ENCODE measurements around the gene CHAT.

The CHAT gene

DNA sequence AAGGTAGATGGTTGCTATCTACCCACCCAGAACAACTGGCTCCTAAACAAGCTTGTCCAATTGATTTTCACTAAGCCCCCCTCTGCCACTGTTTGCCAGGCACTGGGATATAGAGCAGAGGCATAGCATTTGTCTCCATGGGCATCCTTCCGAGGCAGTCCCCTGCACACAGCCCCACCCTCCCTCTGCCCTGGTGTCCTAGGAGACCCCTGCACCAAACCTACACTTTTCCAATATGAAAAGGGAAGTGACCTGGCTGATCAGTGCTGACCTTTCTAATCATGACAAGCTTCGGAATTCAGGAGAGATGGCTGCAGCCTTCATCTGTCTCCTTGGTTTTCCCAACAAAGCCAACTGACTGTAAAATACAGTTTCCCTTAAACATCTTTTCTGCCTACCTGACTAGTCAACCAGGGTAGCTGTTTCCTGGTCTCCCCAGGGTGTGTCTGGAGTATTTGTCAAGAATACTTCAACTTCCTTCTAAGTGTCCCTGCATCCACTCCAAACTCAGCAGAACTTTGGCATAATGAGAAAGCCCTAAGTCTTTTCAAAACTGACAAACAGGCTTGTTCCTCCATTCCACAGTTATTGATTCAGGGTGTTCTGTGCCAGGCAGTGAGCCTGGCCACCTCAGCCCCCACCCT, 11.3 kb upstream of the CHAT start:
- TF ChIP-seq, protein P1, sequence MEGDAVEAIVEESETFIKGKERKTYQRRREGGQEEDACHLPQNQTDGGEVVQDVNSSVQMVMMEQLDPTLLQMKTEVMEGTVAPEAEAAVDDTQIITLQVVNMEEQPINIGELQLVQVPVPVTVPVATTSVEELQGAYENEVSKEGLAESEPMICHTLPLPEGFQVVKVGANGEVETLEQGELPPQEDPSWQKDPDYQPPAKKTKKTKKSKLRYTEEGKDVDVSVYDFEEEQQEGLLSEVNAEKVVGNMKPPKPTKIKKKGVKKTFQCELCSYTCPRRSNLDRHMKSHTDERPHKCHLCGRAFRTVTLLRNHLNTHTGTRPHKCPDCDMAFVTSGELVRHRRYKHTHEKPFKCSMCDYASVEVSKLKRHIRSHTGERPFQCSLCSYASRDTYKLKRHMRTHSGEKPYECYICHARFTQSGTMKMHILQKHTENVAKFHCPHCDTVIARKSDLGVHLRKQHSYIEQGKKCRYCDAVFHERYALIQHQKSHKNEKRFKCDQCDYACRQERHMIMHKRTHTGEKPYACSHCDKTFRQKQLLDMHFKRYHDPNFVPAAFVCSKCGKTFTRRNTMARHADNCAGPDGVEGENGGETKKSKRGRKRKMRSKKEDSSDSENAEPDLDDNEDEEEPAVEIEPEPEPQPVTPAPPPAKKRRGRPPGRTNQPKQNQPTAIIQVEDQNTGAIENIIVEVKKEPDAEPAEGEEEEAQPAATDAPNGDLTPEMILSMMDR (IDR thresholded peaks at IDR 0.05; ENCODE audit: low read depth, low read length): no peak
- Histone ChIP-seq H3K27me3 (no peaks in the 10 kb centered on the region), H3K9me3 (no peaks in the 10 kb centered on the region), H3K4me1 (peaks cover 18% of the 10 kb centered on the region), H3K4me3 (ENCODE audit: low read depth, low read length) (no peak overlapping the region), H3K36me3 (no peaks in the 10 kb centered on the region)
- no peak for DNase-seq

DNA sequence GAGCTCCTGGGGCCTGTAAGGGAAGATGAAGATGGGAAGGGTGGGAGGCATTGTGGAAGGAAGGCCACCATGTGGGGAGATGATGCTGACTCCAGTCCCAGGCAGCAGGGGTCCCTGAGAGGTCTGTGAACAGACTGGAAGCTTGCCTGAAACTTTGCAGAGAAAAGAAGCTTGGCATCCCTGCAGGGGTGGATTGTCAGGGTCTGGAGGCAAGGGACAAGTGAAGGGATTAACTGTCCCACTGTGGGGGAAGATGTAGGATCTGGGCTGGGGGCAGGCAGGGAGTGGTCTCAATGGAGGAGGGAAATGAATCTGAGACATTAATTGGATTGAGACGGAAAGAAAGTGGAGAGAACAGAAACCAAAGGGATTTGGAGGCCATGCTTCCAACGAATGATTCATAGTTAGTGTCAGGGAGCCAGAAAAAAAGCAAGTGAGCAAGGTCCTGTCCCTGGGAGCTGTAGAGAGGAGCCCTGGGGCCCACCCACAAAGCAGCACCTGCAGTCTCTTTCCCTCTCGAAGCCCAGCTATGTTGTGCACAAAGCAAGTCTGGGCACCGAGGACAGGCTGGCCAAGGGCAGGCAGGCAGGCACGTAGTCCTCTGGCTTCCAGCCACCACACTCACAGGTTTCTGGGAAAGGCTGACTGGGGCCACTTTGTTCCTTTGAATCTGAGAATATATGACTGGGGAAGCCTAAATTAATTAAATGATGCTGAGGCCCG, 8.5 kb upstream of the CHAT start:
- peak; percentile 49 for DNase-seq
- H3K4me3 ChIP-seq (ENCODE audit: low read depth, low read length): no peak overlapping the region
- H3K4me1 ChIP-seq: peaks cover 21% of the 10 kb centered on the region
- H3K27me3 ChIP-seq: peaks cover 1% of the 10 kb centered on the region; the same call in 1 of the 2 replicates
- H3K36me3 ChIP-seq: no peaks in the 10 kb centered on the region
- no peaks in the 10 kb centered on the region for H3K9me3 ChIP-seq
- TF ChIP-seq, protein P1 (IDR thresholded peaks at IDR 0.05; ENCODE audit: low read depth, low read length): no peak

GRCh38 chr10:49605939-49606509, 7.8 kb upstream of the CHAT start:
- TF ChIP-seq, protein P1 (IDR thresholded peaks at IDR 0.05; ENCODE audit: low read depth, low read length): no peak
- H3K27me3 ChIP-seq: peaks cover 6% of the 10 kb centered on the region; the same call in 1 of the 2 replicates
- peaks cover 21% of the 10 kb centered on the region for H3K4me1 ChIP-seq
- no peaks in the 10 kb centered on the region for H3K9me3 ChIP-seq
- no peak overlapping the region for H3K4me3 ChIP-seq (ENCODE audit: low read depth, low read length)
- DNase-seq: no peak
- no peaks in the 10 kb centered on the region for H3K36me3 ChIP-seq

GRCh38 chr10:49606981-49607535, 6.8 kb upstream of the CHAT start:
- H3K9me3 ChIP-seq: no peaks in the 10 kb centered on the region
- DNase-seq: no peak
- H3K27me3 ChIP-seq: peaks cover 6% of the 10 kb centered on the region; the same call in 1 of the 2 replicates
- no peak overlapping the region for H3K4me3 ChIP-seq (ENCODE audit: low read depth, low read length)
- TF ChIP-seq, protein P1 (IDR thresholded peaks at IDR 0.05; ENCODE audit: low read depth, low read length): no peak
- peaks cover 21% of the 10 kb centered on the region for H3K4me1 ChIP-seq
- no peaks in the 10 kb centered on the region for H3K36me3 ChIP-seq

- Histone ChIP-seq H3K4me3 (ENCODE audit: low read depth, low read length) (peak overlapping the region; percentile 61), H3K27me3 (peaks cover 6% of the 10 kb centered on the region; the same call in 1 of the 2 replicates), H3K9me3 (no peaks in the 10 kb centered on the region), H3K36me3 (no peaks in the 10 kb centered on the region), H3K4me1 (peaks cover 20% of the 10 kb centered on the region)
- TF ChIP-seq, protein P1 (IDR thresholded peaks at IDR 0.05; ENCODE audit: low read depth, low read length): no peak
- DNase-seq: no peak
Measured at GRCh38 chr10:49608166-49609005, 5.5 kb upstream of the CHAT start.
